Measurements from ENCODE around the gene TICRR.
"Not testable (repeated sequence)": the region's sequence is repeated elsewhere in the genome, so short reads cannot be mapped to it uniquely, and the experiment has no call there.

Gene TICRR

GRCh38 chr15:89580747-89581146 is 5.5 kb downstream of the TICRR start:
- not testable (repeated sequence) for H3K27me3 ChIP-seq (ENCODE audit: insufficient read depth, low read length, poor library complexity); H2BK120ac ChIP-seq (ENCODE audit: low read depth, low read length); H3K23ac ChIP-seq (ENCODE audit: low read length); H3K4me2 ChIP-seq (ENCODE audit: low read length); H3K4me3 ChIP-seq (ENCODE audit: low read length); DNase-seq; H3K9ac ChIP-seq (ENCODE audit: low read length); H4K8ac ChIP-seq (ENCODE audit: low read depth, low read length); H3K4ac ChIP-seq (ENCODE audit: low read depth, low read length); H4K5ac ChIP-seq (ENCODE audit: low read length); H3K18ac ChIP-seq (ENCODE audit: low read length); H2BK15ac ChIP-seq (replicated peaks; ENCODE audit: low read depth); H3K4me1 ChIP-seq (ENCODE audit: control insufficient read depth, low read depth, low read length); H3K36me3 ChIP-seq (ENCODE audit: control insufficient read depth, insufficient read depth, low read length); H2AK5ac ChIP-seq (ENCODE audit: low read length); H2BK5ac ChIP-seq (ENCODE audit: low read length); H3K27ac ChIP-seq (ENCODE audit: low read depth, low read length); H3K56ac ChIP-seq (ENCODE audit: low read length)
- H3K79me1 ChIP-seq (ENCODE audit: low read length), result peaks cover 18% of the 10 kb centered on the region
- peaks cover 62% of the 10 kb centered on the region for H3K79me2 ChIP-seq (ENCODE audit: control insufficient read depth, insufficient read depth, low read length)
- no CpG with 5 or more reads among the region's 2 CpGs for WGBS (ENCODE audit: extremely low coverage, insufficient coverage, low lambda C conversion rate)

GRCh38 chr15:89586651-89587050 is 11.4 kb downstream of the TICRR start:
- Histone ChIP-seq H3K4me2 (ENCODE audit: low read length) (no peak overlapping the region), H3K79me1 (ENCODE audit: low read length) (peaks cover 29% of the 10 kb centered on the region), H3K23ac (ENCODE audit: low read length) (no peak overlapping the region), H2BK5ac (ENCODE audit: low read length) (no peak overlapping the region), H3K56ac (ENCODE audit: low read length) (no peak overlapping the region), H2BK15ac (replicated peaks; ENCODE audit: low read depth) (no peak overlapping the region), H3K18ac (ENCODE audit: low read length) (no peak overlapping the region), H4K5ac (ENCODE audit: low read length) (no peak overlapping the region), H3K9ac (ENCODE audit: low read length) (no peak overlapping the region), H2AK5ac (ENCODE audit: low read length) (no peak overlapping the region), H3K4me1 (ENCODE audit: control insufficient read depth, low read depth, low read length) (no peaks in the 10 kb centered on the region), H2BK120ac (ENCODE audit: low read depth, low read length) (no peak overlapping the region), H4K8ac (ENCODE audit: low read depth, low read length) (no peak overlapping the region), H3K36me3 (ENCODE audit: control insufficient read depth, insufficient read depth, low read length) (peaks cover 35% of the 10 kb centered on the region), H3K4me3 (ENCODE audit: low read length) (no peak overlapping the region), H3K27ac (ENCODE audit: low read depth, low read length) (no peak overlapping the region), H3K79me2 (ENCODE audit: control insufficient read depth, insufficient read depth, low read length) (peaks cover 14% of the 10 kb centered on the region), H3K4ac (ENCODE audit: low read depth, low read length) (no peak overlapping the region), H3K27me3 (ENCODE audit: insufficient read depth, low read length, poor library complexity) (no peaks in the 10 kb centered on the region)
- no CpG with 5 or more reads among the region's 2 CpGs for WGBS (ENCODE audit: extremely low coverage, insufficient coverage, low lambda C conversion rate)
- no peak for DNase-seq

DNA sequence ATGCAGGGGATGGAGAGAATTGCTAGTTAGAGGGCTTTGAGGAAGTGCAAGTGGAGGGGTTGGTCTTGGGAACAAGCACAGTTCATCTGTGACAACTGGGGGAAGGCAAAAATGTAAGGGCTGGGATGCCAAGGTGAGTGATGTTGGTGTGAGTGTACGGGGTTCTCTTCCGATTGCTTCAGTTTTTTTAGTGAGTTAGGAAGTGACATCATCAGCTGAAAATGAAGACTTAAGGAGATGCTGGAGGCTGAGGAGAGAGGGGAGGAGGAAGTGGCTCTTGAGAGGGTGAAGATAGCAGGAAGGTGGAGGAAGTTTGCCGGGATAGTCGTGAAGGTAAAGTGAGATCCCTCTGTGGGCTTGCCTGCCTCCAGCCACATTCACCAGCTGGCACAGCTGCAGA is 12.7 kb downstream of the TICRR start:
- H3K9ac ChIP-seq (ENCODE audit: low read length), result no peak overlapping the region
- H3K79me2 ChIP-seq (ENCODE audit: control insufficient read depth, insufficient read depth, low read length), result peaks cover 9% of the 10 kb centered on the region
- no peak overlapping the region for H3K4me3 ChIP-seq (ENCODE audit: low read length)
- peak overlapping the region; percentile 24 for H3K27ac ChIP-seq (ENCODE audit: low read depth, low read length)
- H3K56ac ChIP-seq (ENCODE audit: low read length), result no peak overlapping the region
- peak; percentile 24 for DNase-seq
- H3K4ac ChIP-seq (ENCODE audit: low read depth, low read length), result no peak overlapping the region
- H3K36me3 ChIP-seq (ENCODE audit: control insufficient read depth, insufficient read depth, low read length), result peaks cover 33% of the 10 kb centered on the region
- H3K23ac ChIP-seq (ENCODE audit: low read length), result no peak overlapping the region
- H2BK15ac ChIP-seq (replicated peaks; ENCODE audit: low read depth), result no peak overlapping the region
- no peak overlapping the region for H2AK5ac ChIP-seq (ENCODE audit: low read length)
- peaks cover 25% of the 10 kb centered on the region for H3K79me1 ChIP-seq (ENCODE audit: low read length)
- H4K8ac ChIP-seq (ENCODE audit: low read depth, low read length), result no peak overlapping the region
- H4K5ac ChIP-seq (ENCODE audit: low read length), result no peak overlapping the region
- no CpG with 5 or more reads among the region's 4 CpGs for WGBS (ENCODE audit: extremely low coverage, insufficient coverage, low lambda C conversion rate)
- no peaks in the 10 kb centered on the region for H3K27me3 ChIP-seq (ENCODE audit: insufficient read depth, low read length, poor library complexity)
- no peak overlapping the region for H2BK5ac ChIP-seq (ENCODE audit: low read length)
- no peak overlapping the region for H3K4me2 ChIP-seq (ENCODE audit: low read length)
- H3K4me1 ChIP-seq (ENCODE audit: control insufficient read depth, low read depth, low read length), result no peaks in the 10 kb centered on the region
- no peak overlapping the region for H3K18ac ChIP-seq (ENCODE audit: low read length)
- H2BK120ac ChIP-seq (ENCODE audit: low read depth, low read length), result no peak overlapping the region

DNA sequence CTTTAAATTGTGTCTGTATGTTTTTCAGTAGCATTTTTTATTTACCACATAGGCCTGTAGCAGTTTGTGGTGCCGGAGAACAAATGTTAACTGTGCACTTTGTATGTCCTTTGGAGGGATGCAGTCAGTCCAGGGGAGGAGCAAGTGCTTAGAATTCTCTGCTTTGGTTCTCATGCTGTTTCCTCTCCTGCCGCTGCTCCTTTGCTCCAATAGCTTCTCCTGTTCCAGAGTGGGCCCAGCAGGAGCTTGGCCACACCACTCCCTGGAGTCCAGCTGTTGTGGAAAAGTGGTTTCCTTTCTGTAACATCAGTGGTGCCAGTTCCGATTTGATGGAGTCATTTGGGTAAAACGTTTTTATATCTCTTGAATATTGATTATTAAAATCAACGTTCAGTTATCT is 16.6 kb downstream of the TICRR start:
- Histone ChIP-seq H4K8ac (ENCODE audit: low read depth, low read length) (no peak overlapping the region), H2BK5ac (ENCODE audit: low read length) (no peak overlapping the region), H3K36me3 (ENCODE audit: control insufficient read depth, insufficient read depth, low read length) (peaks cover 22% of the 10 kb centered on the region), H3K18ac (ENCODE audit: low read length) (no peak overlapping the region), H4K5ac (ENCODE audit: low read length) (no peak overlapping the region), H3K23ac (ENCODE audit: low read length) (no peak overlapping the region), H3K79me2 (ENCODE audit: control insufficient read depth, insufficient read depth, low read length) (peaks cover 5% of the 10 kb centered on the region), H2BK15ac (replicated peaks; ENCODE audit: low read depth) (no peak overlapping the region), H3K4ac (ENCODE audit: low read depth, low read length) (no peak overlapping the region), H3K4me3 (ENCODE audit: low read length) (no peak overlapping the region), H2AK5ac (ENCODE audit: low read length) (no peak overlapping the region), H3K27me3 (ENCODE audit: insufficient read depth, low read length, poor library complexity) (no peaks in the 10 kb centered on the region), H2BK120ac (ENCODE audit: low read depth, low read length) (no peak overlapping the region), H3K56ac (ENCODE audit: low read length) (no peak overlapping the region), H3K27ac (ENCODE audit: low read depth, low read length) (no peak overlapping the region), H3K9ac (ENCODE audit: low read length) (no peak overlapping the region), H3K4me1 (ENCODE audit: control insufficient read depth, low read depth, low read length) (no peaks in the 10 kb centered on the region), H3K4me2 (ENCODE audit: low read length) (no peak overlapping the region), H3K79me1 (ENCODE audit: low read length) (peaks cover 16% of the 10 kb centered on the region)
- no peak for DNase-seq
- WGBS (ENCODE audit: extremely low coverage, insufficient coverage, low lambda C conversion rate), result no CpG with 5 or more reads among the region's 5 CpGs

DNA sequence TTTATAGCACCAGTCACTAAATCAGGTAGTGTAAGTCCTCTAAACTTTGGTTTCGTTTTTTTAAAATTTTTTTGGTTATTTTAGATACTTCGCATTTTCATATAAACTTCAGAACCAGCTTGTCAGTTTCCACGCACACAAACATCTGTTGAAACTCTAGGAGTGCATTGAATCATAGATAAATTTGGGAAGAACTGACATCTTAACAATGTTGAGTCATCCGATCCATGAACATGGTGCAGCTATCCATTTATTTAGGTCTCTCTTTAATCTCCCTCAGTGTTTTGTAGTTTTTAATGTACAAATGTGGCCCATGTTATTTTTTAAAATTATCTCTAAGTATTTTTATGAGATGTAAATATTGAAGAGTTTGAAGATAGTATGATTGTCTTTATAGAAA is 17.7 kb downstream of the TICRR start:
- no peak overlapping the region for H2BK15ac ChIP-seq (replicated peaks; ENCODE audit: low read depth)
- H3K18ac ChIP-seq (ENCODE audit: low read length), result no peak overlapping the region
- no peak overlapping the region for H4K5ac ChIP-seq (ENCODE audit: low read length)
- no peak overlapping the region for H3K4me2 ChIP-seq (ENCODE audit: low read length)
- H2AK5ac ChIP-seq (ENCODE audit: low read length), result no peak overlapping the region
- H3K23ac ChIP-seq (ENCODE audit: low read length), result no peak overlapping the region
- H2BK120ac ChIP-seq (ENCODE audit: low read depth, low read length), result no peak overlapping the region
- H3K79me1 ChIP-seq (ENCODE audit: low read length), result peaks cover 11% of the 10 kb centered on the region
- no peak for DNase-seq
- H3K9ac ChIP-seq (ENCODE audit: low read length), result no peak overlapping the region
- whole genome bisulfite sequencing (ENCODE audit: extremely low coverage, insufficient coverage, low lambda C conversion rate), result no CpG with 5 or more reads among the region's 4 CpGs
- H3K27ac ChIP-seq (ENCODE audit: low read depth, low read length), result no peak overlapping the region
- no peak overlapping the region for H4K8ac ChIP-seq (ENCODE audit: low read depth, low read length)
- H3K4me3 ChIP-seq (ENCODE audit: low read length), result no peak overlapping the region
- H3K27me3 ChIP-seq (ENCODE audit: insufficient read depth, low read length, poor library complexity), result no peaks in the 10 kb centered on the region
- no peak overlapping the region for H3K56ac ChIP-seq (ENCODE audit: low read length)
- no peaks in the 10 kb centered on the region for H3K4me1 ChIP-seq (ENCODE audit: control insufficient read depth, low read depth, low read length)
- H3K79me2 ChIP-seq (ENCODE audit: control insufficient read depth, insufficient read depth, low read length), result no peaks in the 10 kb centered on the region
- H3K4ac ChIP-seq (ENCODE audit: low read depth, low read length), result no peak overlapping the region
- no peak overlapping the region for H2BK5ac ChIP-seq (ENCODE audit: low read length)
- H3K36me3 ChIP-seq (ENCODE audit: control insufficient read depth, insufficient read depth, low read length), result peaks cover 16% of the 10 kb centered on the region

DNA sequence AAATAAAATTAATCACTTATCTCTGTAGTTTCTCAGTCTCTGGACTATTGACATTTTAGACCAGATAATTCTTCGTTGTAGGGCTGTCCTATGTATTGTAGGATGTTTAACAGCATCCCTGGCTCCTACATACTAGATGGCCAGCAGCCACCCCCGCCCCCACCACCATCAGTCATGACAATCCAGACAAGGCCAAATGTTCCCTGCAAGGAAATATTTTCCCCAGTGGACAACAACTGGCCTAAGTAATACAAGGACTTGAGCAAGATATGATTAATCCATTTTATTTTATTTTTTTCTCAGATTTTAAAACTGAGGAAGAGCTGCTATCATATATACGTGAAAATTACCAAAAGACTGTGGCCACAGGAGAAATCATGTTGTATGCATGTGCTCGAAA is 23.8 kb downstream of the TICRR start:
- no peak overlapping the region for H2BK120ac ChIP-seq (ENCODE audit: low read depth, low read length)
- H4K5ac ChIP-seq (ENCODE audit: low read length), result no peak overlapping the region
- H3K79me2 ChIP-seq (ENCODE audit: control insufficient read depth, insufficient read depth, low read length), result no peaks in the 10 kb centered on the region
- no peaks in the 10 kb centered on the region for H3K4me1 ChIP-seq (ENCODE audit: control insufficient read depth, low read depth, low read length)
- no peak overlapping the region for H3K27ac ChIP-seq (ENCODE audit: low read depth, low read length)
- no peak overlapping the region for H3K4me3 ChIP-seq (ENCODE audit: low read length)
- H3K27me3 ChIP-seq (ENCODE audit: insufficient read depth, low read length, poor library complexity), result no peaks in the 10 kb centered on the region
- DNase-seq, result no peak
- no peak overlapping the region for H3K9ac ChIP-seq (ENCODE audit: low read length)
- no CpG with 5 or more reads among the region's 4 CpGs for WGBS (ENCODE audit: extremely low coverage, insufficient coverage, low lambda C conversion rate)
- H4K8ac ChIP-seq (ENCODE audit: low read depth, low read length), result no peak overlapping the region
- no peaks in the 10 kb centered on the region for H3K79me1 ChIP-seq (ENCODE audit: low read length)
- no peak overlapping the region for H2BK15ac ChIP-seq (replicated peaks; ENCODE audit: low read depth)
- H3K18ac ChIP-seq (ENCODE audit: low read length), result no peak overlapping the region
- H2BK5ac ChIP-seq (ENCODE audit: low read length), result no peak overlapping the region
- H3K36me3 ChIP-seq (ENCODE audit: control insufficient read depth, insufficient read depth, low read length), result peaks cover 12% of the 10 kb centered on the region
- H3K23ac ChIP-seq (ENCODE audit: low read length), result no peak overlapping the region
- no peak overlapping the region for H3K4ac ChIP-seq (ENCODE audit: low read depth, low read length)
- H3K56ac ChIP-seq (ENCODE audit: low read length), result no peak overlapping the region
- no peak overlapping the region for H2AK5ac ChIP-seq (ENCODE audit: low read length)
- no peak overlapping the region for H3K4me2 ChIP-seq (ENCODE audit: low read length)
